Endothelial cell of umbilical vein (primary cell): ENCODE results near the gene NBPF26.
"Not testable (repeated sequence)": the region's sequence is repeated elsewhere in the genome, so short reads cannot be mapped to it uniquely, and the experiment has no call there.

Source experiments
- CTCF ChIP-seq, 2 donors: IDR thresholded peaks; 1 replicate in 1 of 2; 2 replicates in 1 of 2; pipeline ENCODE4 v1.5.1; 2011; ENCODE audit warnings: low read length in 2 of 2, mild to moderate bottlenecking in 2 of 2, moderate library complexity in 2 of 2, control low read depth in 1 of 2, inconsistent platforms in 1 of 2, low read depth in 1 of 2; ENCODE audit not compliant: insufficient read depth in 1 of 2; ENCODE audit errors: extremely low read depth in 1 of 2
- EZH2 ChIP-seq: IDR thresholded peaks from 2 replicates; pipeline ENCODE4 v1.6.1; 2012; ENCODE audit warnings: borderline replicate concordance, low read depth, mild to moderate bottlenecking, moderate library complexity, low read length, inconsistent platforms; ENCODE audit not compliant: severe bottlenecking
- POLR2A ChIP-seq: IDR thresholded peaks from 2 replicates; pipeline ENCODE4 v1.6.1; 2012; ENCODE audit warnings: low read depth, mild to moderate bottlenecking, control low read depth, low read length
- POLR2AphosphoS5 ChIP-seq: IDR thresholded peaks from 2 replicates; pipeline ENCODE4 v1.6.1; 2012; ENCODE audit warnings: low read depth, mild to moderate bottlenecking, control low read depth, low read length, moderate library complexity; ENCODE audit not compliant: insufficient read depth

DNA sequence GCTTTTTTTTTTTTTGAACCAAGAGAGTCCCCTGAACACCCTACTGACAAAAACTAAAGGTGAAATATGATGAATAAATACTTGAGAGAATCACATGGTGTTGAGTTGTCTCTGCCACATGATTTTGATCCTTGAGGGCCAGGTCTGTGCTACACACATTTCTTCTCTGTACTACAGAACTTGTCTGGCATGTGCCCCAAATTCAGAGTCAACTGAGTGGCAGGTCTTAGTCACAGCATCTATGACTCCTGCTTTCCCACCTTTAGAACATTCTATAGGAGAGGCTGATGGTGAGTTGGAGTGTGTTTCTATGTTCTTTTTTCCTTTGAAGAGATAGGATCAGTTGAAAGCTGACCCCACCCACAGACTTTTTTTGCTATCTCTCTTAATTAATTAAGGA, 5.1 kb downstream of the NBPF26 start:
- TF ChIP-seq CTCF (IDR thresholded peaks at IDR 0.05; ENCODE audit: extremely low read depth in 1 of 2, insufficient read depth in 1 of 2, low read depth in 1 of 2, low read length in 2 of 2); POLR2AphosphoS5; POLR2A; EZH2: not testable (repeated sequence)
